Transverse colon (tissue), 4 donors: ENCODE results near the gene ASTL.

ENCODE experiments used
- EP300 ChIP-seq: sonication (generic); formaldehyde crosslinking; IDR thresholded peaks from one replicate; pipeline ENCODE4 v1.6.1; 2017; ENCODE audit warnings: antibody characterized with exemption, low read depth
- POLR2A ChIP-seq: fragments of 450-650 bp; IDR thresholded peaks from one replicate; pipeline ENCODE4 v1.6.1; 2016; ENCODE audit warnings: antibody characterized with exemption, mild to moderate bottlenecking, moderate library complexity
- POLR2AphosphoS5 ChIP-seq, 3 donors: sonication (generic); formaldehyde crosslinking; IDR thresholded peaks; one replicate each; pipeline ENCODE4 v1.6.1; 2016; ENCODE audit warnings: antibody characterized with exemption in 3 of 3
- TF ChIP-seq, protein P1 (sequence below), 5 experiments: fragments of 200-600 bp in 3 of 5; fragments of 450-650 bp in 2 of 5; sonication (generic) in 3 of 5; IDR thresholded peaks; 1 replicate in 2 of 5; 2 replicates in 3 of 5; pipeline ENCODE4 v1.5.1; 2016 to 2017; ENCODE audit warnings: antibody characterized with exemption in 5 of 5, inconsistent platforms in 3 of 5, mild to moderate bottlenecking in 2 of 5, moderate library complexity in 1 of 5

GRCh38 chr2:96134421-96134820 lies 3.9 kb downstream of the ASTL start:
- TF ChIP-seq, protein P1, sequence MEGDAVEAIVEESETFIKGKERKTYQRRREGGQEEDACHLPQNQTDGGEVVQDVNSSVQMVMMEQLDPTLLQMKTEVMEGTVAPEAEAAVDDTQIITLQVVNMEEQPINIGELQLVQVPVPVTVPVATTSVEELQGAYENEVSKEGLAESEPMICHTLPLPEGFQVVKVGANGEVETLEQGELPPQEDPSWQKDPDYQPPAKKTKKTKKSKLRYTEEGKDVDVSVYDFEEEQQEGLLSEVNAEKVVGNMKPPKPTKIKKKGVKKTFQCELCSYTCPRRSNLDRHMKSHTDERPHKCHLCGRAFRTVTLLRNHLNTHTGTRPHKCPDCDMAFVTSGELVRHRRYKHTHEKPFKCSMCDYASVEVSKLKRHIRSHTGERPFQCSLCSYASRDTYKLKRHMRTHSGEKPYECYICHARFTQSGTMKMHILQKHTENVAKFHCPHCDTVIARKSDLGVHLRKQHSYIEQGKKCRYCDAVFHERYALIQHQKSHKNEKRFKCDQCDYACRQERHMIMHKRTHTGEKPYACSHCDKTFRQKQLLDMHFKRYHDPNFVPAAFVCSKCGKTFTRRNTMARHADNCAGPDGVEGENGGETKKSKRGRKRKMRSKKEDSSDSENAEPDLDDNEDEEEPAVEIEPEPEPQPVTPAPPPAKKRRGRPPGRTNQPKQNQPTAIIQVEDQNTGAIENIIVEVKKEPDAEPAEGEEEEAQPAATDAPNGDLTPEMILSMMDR (IDR thresholded peaks at IDR 0.05): no peak
- TF ChIP-seq EP300 (no peak), POLR2A (no peak), POLR2AphosphoS5 (IDR thresholded peaks at IDR 0.05) (no peak)
